Measurements from ENCODE around the gene CA7. TPM values are rescaled to one million over a fixed set of nuclear protein-coding genes. Genes with fewer than 3 reads are reported as not detected.

Gene CA7
- total RNA-seq, 2 donors from 2014 or later = not detected

- Mint-ChIP-seq H3K4me3 (no peak overlapping the region), H3K27me3 (peaks cover 34% of the 10 kb centered on the region), H3K27ac (no peak overlapping the region), H3K4me1 (peaks cover 2% of the 10 kb centered on the region), H3K36me3 (ENCODE audit: low read depth) (peaks cover 2% of the 10 kb centered on the region)
- no peaks in the 10 kb centered on the region for H3K9me3 ChIP-seq (ENCODE audit: control insufficient read depth, low read length, poor library complexity, severe bottlenecking)
- DNase-seq (no peak), ATAC-seq (no peak)
These were observed 5.3 kb downstream of the CA7 start for GRCh38 chr16:66849549-66849948.

DNA sequence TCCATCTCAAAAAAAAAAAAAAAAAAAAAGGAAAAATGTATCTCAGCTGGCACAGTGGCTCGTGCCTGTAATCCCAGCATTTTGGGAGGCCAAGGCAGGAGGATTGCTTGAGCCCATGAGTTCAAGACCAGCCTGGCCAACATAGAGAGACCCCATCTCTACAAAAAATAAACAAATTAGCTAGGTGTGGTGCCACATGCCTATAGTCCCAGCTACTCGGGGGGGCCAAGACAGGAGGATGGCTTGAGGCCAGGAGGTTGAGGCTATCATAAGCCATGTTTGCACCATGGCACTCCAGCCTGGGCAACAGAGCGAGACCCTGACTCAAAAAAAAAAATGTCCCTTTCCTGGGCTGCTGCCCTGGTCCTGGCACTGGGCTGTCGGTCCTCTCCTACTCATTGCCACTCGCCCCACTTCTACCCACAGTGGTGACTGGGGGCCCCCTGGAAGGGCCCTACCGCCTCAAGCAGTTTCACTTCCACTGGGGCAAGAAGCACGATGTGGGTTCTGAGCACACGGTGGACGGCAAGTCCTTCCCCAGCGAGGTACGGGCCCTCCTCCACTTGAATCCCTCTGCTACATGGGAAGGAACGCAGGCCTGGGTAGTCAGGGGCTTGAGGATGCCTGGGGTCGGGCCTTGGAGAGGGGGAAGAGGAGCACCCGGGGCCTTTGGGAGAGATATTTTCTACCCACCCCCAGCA is 6.1 kb downstream of the CA7 start:
- no peak for DNase-seq
- H3K27ac Mint-ChIP-seq = no peak overlapping the region
- H3K9me3 ChIP-seq (ENCODE audit: control insufficient read depth, low read length, poor library complexity, severe bottlenecking) = no peaks in the 10 kb centered on the region
- H3K27me3 Mint-ChIP-seq = peaks cover 30% of the 10 kb centered on the region
- peaks cover 2% of the 10 kb centered on the region for H3K36me3 Mint-ChIP-seq (ENCODE audit: low read depth)
- H3K4me3 Mint-ChIP-seq = no peak overlapping the region
- peaks cover 2% of the 10 kb centered on the region for H3K4me1 Mint-ChIP-seq
- ATAC-seq = no peak

DNA sequence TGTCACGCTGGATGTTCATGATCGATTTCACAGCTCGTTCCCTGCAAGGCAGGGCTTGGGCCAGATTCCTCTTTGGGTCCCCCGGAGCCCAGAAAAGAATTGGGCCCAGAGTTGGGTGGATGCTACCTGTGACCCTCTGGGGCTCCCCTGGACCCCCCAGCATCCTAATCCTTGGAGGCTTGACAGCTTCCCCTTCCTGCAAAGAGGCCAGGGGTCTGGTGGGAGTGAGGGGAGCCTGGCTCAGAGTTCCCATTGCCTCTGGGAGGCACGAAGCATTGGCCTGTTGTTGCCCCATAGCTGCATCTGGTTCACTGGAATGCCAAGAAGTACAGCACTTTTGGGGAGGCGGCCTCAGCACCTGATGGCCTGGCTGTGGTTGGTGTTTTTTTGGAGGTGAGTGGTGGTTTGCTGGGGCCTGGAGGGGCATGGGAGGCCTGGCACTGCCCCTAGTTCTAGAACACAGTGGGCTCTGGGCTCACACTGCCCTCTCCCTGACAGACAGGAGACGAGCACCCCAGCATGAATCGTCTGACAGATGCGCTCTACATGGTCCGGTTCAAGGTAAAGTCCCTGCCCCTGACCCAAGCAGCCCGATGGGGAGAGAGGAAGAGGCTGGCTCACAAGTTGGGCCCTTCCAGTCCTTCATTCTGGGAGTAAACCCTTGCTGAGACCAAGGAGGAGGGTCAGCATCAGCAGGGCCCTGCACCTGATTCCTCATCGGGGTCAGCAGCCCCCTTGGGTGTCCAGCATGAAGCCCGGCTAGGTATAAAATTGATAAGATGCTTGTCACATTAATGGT is 7.2 kb downstream of the CA7 start:
- peaks cover 2% of the 10 kb centered on the region for H3K4me1 Mint-ChIP-seq
- H3K36me3 Mint-ChIP-seq (ENCODE audit: low read depth) = no peaks in the 10 kb centered on the region
- ATAC-seq = no peak
- H3K4me3 Mint-ChIP-seq = no peak overlapping the region
- no peak overlapping the region for H3K27ac Mint-ChIP-seq
- DNase-seq = no peak
- H3K27me3 Mint-ChIP-seq = peaks cover 19% of the 10 kb centered on the region
- H3K9me3 ChIP-seq (ENCODE audit: control insufficient read depth, low read length, poor library complexity, severe bottlenecking) = no peaks in the 10 kb centered on the region

GRCh38 chr16:66853261-66854139 is 9.3 kb downstream of the CA7 start:
- Mint-ChIP-seq H3K27me3 (peaks cover 2% of the 10 kb centered on the region), H3K36me3 (ENCODE audit: low read depth) (no peaks in the 10 kb centered on the region), H3K4me1 (peaks cover 4% of the 10 kb centered on the region), H3K4me3 (no peak overlapping the region), H3K27ac (no peak overlapping the region)
- no peaks in the 10 kb centered on the region for H3K9me3 ChIP-seq (ENCODE audit: control insufficient read depth, low read length, poor library complexity, severe bottlenecking)
- DNase-seq (no peak), ATAC-seq (no peak)

GRCh38 chr16:66856184-66856730 is 12.0 kb downstream of the CA7 start:
- ATAC-seq (no peak), DNase-seq (no peak)
- no peaks in the 10 kb centered on the region for H3K9me3 ChIP-seq (ENCODE audit: control insufficient read depth, low read length, poor library complexity, severe bottlenecking)
- no peak overlapping the region for H3K4me3 Mint-ChIP-seq
- H3K36me3 Mint-ChIP-seq (ENCODE audit: low read depth) = no peaks in the 10 kb centered on the region
- H3K27me3 Mint-ChIP-seq = no peaks in the 10 kb centered on the region
- no peak overlapping the region for H3K27ac Mint-ChIP-seq
- peaks cover 7% of the 10 kb centered on the region for H3K4me1 Mint-ChIP-seq

- H3K36me3 Mint-ChIP-seq (ENCODE audit: low read depth) = no peaks in the 10 kb centered on the region
- H3K27me3 Mint-ChIP-seq = no peaks in the 10 kb centered on the region
- H3K4me1 Mint-ChIP-seq = peaks cover 7% of the 10 kb centered on the region
- ATAC-seq (no peak), DNase-seq (no peak)
- no peak overlapping the region for H3K4me3 Mint-ChIP-seq
- H3K27ac Mint-ChIP-seq = no peak overlapping the region
- no peaks in the 10 kb centered on the region for H3K9me3 ChIP-seq (ENCODE audit: control insufficient read depth, low read length, poor library complexity, severe bottlenecking)
These were observed 12.6 kb downstream of the CA7 start for GRCh38 chr16:66856801-66857200.

DNA sequence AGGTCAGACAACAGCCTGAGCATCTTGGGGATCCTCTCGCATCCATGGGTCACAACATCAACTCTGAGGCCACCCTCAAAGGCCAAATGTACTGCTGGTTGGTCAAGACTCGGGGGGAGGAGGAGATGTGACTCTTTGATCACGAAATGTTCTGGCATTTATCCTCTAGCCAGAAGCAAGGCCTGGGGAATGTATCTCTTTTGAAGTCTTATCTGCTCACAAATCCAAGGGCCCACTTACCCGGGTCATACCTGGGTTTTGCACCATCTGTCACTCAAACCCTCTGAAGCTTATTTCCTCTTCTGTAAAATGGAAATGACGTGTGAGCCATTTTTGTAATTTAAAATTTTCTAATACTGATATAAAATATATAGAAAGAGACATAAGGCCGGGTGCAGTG is 13.2 kb downstream of the CA7 start:
- H3K4me3 Mint-ChIP-seq = no peak overlapping the region
- no peak for ATAC-seq

GRCh38 chr16:66858740-66859396 is 14.7 kb downstream of the CA7 start:
- no peaks in the 10 kb centered on the region for H3K36me3 Mint-ChIP-seq (ENCODE audit: low read depth)
- DNase-seq (no peak), ATAC-seq (no peak)
- no peaks in the 10 kb centered on the region for H3K9me3 ChIP-seq (ENCODE audit: control insufficient read depth, low read length, poor library complexity, severe bottlenecking)
- no peak overlapping the region for H3K4me3 Mint-ChIP-seq
- no peaks in the 10 kb centered on the region for H3K27me3 Mint-ChIP-seq
- H3K27ac Mint-ChIP-seq = no peak overlapping the region
- H3K4me1 Mint-ChIP-seq = peaks cover 7% of the 10 kb centered on the region

More for the DNA sequence above, 13.2 kb downstream of the CA7 start:
- Mint-ChIP-seq H3K27ac (no peak overlapping the region), H3K27me3 (no peaks in the 10 kb centered on the region), H3K36me3 (ENCODE audit: low read depth) (no peaks in the 10 kb centered on the region), H3K4me1 (peaks cover 7% of the 10 kb centered on the region)
- DNase-seq = no peak
- no peaks in the 10 kb centered on the region for H3K9me3 ChIP-seq (ENCODE audit: control insufficient read depth, low read length, poor library complexity, severe bottlenecking)

DNA sequence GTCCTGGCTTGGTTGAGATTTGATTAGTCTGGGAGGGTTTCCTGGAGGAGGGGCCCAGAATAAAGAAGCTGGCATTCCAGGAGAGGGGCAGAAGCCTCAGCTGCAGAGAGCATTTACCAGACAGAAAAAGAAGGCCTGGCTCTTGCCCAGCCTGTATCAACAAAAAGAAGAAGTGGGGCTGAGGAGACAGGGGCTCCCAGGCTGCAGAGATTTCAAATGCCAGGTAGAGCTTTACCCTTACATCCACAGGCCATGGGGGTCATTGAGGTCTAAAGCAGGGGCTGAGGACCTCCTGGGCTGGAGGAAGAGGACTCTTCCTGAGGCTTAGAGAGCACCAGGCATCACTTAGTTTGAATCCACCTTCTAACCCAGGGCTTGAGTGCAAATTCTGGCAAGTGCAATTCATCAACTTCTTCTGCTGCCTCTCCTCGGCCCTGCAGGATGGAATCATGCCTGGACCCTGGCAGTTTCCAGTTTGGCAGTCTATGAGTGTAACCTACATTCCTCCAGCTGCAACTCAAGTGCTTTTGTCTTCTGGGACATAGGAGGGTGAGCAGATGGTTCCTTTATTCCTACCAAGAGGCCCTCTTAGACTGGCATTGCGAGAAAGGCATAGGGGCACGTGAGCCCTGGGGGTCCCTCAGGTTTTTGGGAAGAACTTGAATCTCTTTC is 15.3 kb downstream of the CA7 start:
- Mint-ChIP-seq H3K27me3 (no peaks in the 10 kb centered on the region), H3K27ac (no peak overlapping the region)
- H3K9me3 ChIP-seq (ENCODE audit: control insufficient read depth, low read length, poor library complexity, severe bottlenecking) = no peaks in the 10 kb centered on the region

DNA sequence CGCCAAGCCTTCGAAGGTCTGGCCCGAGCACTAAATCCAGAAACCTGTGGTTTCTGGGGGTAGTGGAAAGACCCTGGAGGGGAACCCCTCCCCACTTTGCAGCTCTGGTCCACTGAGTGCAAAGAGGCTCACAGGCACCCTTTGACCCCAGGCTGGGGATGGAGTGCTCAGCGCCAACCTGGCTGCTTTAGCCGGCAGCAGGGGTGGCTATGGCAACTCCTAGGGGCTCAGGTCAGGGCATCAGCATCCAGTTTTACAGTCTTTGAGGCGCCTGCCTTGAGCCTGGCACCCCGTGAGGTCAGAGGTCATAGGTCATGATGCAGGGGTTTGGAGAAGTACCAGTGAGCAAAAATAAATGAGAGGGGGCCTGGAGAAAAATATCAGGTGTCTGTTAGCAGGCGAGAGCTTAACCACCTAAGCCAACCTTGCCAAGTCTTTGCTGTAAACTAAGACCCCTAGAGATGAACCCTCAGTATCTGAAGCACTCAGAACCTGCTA is 17.9 kb downstream of the CA7 start:
- ATAC-seq (no peak), DNase-seq (no peak)
- Mint-ChIP-seq H3K27me3 (no peaks in the 10 kb centered on the region), H3K4me1 (peaks cover 4% of the 10 kb centered on the region), H3K4me3 (no peak overlapping the region), H3K36me3 (ENCODE audit: low read depth) (no peaks in the 10 kb centered on the region), H3K27ac (no peak overlapping the region)
- H3K9me3 ChIP-seq (ENCODE audit: control insufficient read depth, low read length, poor library complexity, severe bottlenecking) = no peaks in the 10 kb centered on the region

More for the DNA sequence above, 15.3 kb downstream of the CA7 start:
- Mint-ChIP-seq H3K4me1 (peaks cover 5% of the 10 kb centered on the region), H3K4me3 (no peak overlapping the region), H3K36me3 (ENCODE audit: low read depth) (no peaks in the 10 kb centered on the region)
- no peak for ATAC-seq
- no peak for DNase-seq

GRCh38 chr16:66863707-66864106 is 19.5 kb downstream of the CA7 start:
- no peak for DNase-seq
- Mint-ChIP-seq H3K27me3 (peaks cover 4% of the 10 kb centered on the region), H3K4me3 (no peak overlapping the region), H3K27ac (no peak overlapping the region), H3K36me3 (ENCODE audit: low read depth) (peaks cover 2% of the 10 kb centered on the region), H3K4me1 (peaks cover 8% of the 10 kb centered on the region)
- H3K9me3 ChIP-seq (ENCODE audit: control insufficient read depth, low read length, poor library complexity, severe bottlenecking) = no peaks in the 10 kb centered on the region
- no peak for ATAC-seq

DNA sequence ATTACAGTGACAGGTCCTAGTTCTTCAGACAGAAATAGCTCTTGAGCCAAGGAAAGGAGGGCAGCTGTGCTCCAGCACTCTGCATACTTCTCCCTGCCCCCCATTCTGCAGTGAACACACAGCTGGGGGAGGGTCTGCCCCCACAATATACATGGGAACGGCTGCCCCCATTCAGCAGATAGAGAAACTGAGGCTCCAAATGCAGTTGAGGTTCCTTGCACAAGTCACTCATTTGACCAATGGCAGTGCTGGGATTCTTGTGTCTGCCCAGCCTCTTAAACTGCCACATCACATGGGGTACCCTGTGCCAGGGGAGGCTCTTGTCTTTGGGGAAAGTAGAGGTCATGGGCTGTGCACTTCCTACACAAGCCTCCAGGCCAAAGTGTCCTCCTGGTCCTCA is 25.2 kb downstream of the CA7 start:
- ATAC-seq (no peak), DNase-seq (no peak)
- Mint-ChIP-seq H3K36me3 (ENCODE audit: low read depth) (peaks cover 2% of the 10 kb centered on the region), H3K4me3 (no peak overlapping the region), H3K4me1 (peaks cover 21% of the 10 kb centered on the region), H3K27me3 (peaks cover 4% of the 10 kb centered on the region), H3K27ac (no peak overlapping the region)
- H3K9me3 ChIP-seq (ENCODE audit: control insufficient read depth, low read length, poor library complexity, severe bottlenecking) = no peaks in the 10 kb centered on the region
